Breast epithelium (tissue), 4 donors: ENCODE results near the gene CDKN1A. TPM values are rescaled to one million over a fixed set of nuclear protein-coding genes. Genes with fewer than 3 reads are reported as not detected.
"Not testable (repeated sequence)": the region's sequence is repeated elsewhere in the genome, so short reads cannot be mapped to it uniquely, and the experiment has no call there.

Experiments
- DNase-seq, 2 donors: peaks; one replicate each; pipeline ENCODE4 v3.0.0-alpha.2; 2019; ENCODE audit warnings: low spot score in 2 of 2
- H3K27ac ChIP-seq, 2 donors: fragments of 200-600 bp; sonication (generic) in 1 of 2; one replicate each; pipeline ENCODE4 v1.5.1; 2016 to 2019; ENCODE audit warnings: mild to moderate bottlenecking in 1 of 2
- H3K27me3 ChIP-seq, 2 donors: fragments of 200-600 bp; sonication (generic) in 1 of 2; one replicate each; pipeline versions ENCODE4 v1.5.1 to v1.6.0; 2017 to 2019; ENCODE audit warnings: control low read depth in 1 of 2, mild to moderate bottlenecking in 1 of 2
- H3K36me3 ChIP-seq: fragments of 200-600 bp; one replicate; pipeline ENCODE4 v1.5.1; 2019
- H3K4me1 ChIP-seq, 2 donors: fragments of 200-600 bp; sonication (generic); one replicate each; pipeline ENCODE4 v1.5.1; 2016 to 2019; ENCODE audit warnings: control low read depth in 1 of 2
- H3K4me3 ChIP-seq, 3 donors: fragments of 200-600 bp; sonication (generic); 1 replicate in 2 of 3; 2 replicates in 1 of 3; pipeline ENCODE4 v1.5.1; 2016 to 2019; ENCODE audit warnings: mild to moderate bottlenecking in 3 of 3, moderate library complexity in 2 of 3
- H3K9me3 ChIP-seq, 2 donors: fragments of 200-600 bp; sonication (generic) in 1 of 2; one replicate each; pipeline ENCODE4 v1.5.1; 2016 to 2019; ENCODE audit warnings: control low read depth in 1 of 2
- CTCF ChIP-seq, 3 donors: fragments of 450-650 bp; IDR thresholded peaks; one replicate each; pipeline ENCODE4 v1.5.1; 2016 to 2017; ENCODE audit warnings: antibody characterized with exemption in 3 of 3, mild to moderate bottlenecking in 3 of 3, moderate library complexity in 3 of 3
- POLR2A ChIP-seq: fragments of 450-650 bp; IDR thresholded peaks from one replicate; pipeline ENCODE4 v1.6.1; 2016; ENCODE audit warnings: antibody characterized with exemption, mild to moderate bottlenecking, moderate library complexity
- POLR2AphosphoS5 ChIP-seq, 3 donors: sonication (generic); formaldehyde crosslinking; IDR thresholded peaks; one replicate each; pipeline ENCODE4 v1.6.1; 2017; ENCODE audit warnings: antibody characterized with exemption in 3 of 3
- intact Hi-C: fragments of 100-400 bp; cut with DNase I; formaldehyde crosslinking; loops from one replicate; pipeline ENCODE4 v1.15.1; 2023; ENCODE audit warnings: low total_unique reads
- total RNA-seq, 3 donors: library from RNA; depleted of rRNA; stranded (reverse); fragments of >200 nt; gene quantifications; one replicate each; pipeline ENCODE4 v1.1.0, GENCODE V29; 2016

CDKN1A gene
- total RNA-seq, 3 donors from 2014 or later, result 125 to 144 (median 143) TPM

- H3K36me3 ChIP-seq, result no peaks in the 10 kb centered on the region
- intact Hi-C loops, result no loop called here
- H3K4me3 ChIP-seq, result no peak overlapping the region
- no peak for DNase-seq
- H3K27me3 ChIP-seq, result no peaks in the 10 kb centered on the region
- H3K27ac ChIP-seq, result peak overlapping the region in 1 of 2 donors; percentile 48
- TF ChIP-seq POLR2A (no peak), CTCF (IDR thresholded peaks at IDR 0.05) (no peak), POLR2AphosphoS5 (IDR thresholded peaks at IDR 0.05) (no peak)
- no peaks in the 10 kb centered on the region for H3K9me3 ChIP-seq
- no peaks in the 10 kb centered on the region for H3K4me1 ChIP-seq
These were observed 28.6 kb upstream of the CDKN1A start for GRCh38 chr6:36649701-36650484.

- DNase-seq, result no peak
- Histone ChIP-seq H3K27me3 (no peaks in the 10 kb centered on the region), H3K4me1 (no peaks in the 10 kb centered on the region), H3K4me3 (no peak overlapping the region), H3K27ac (no peak overlapping the region), H3K36me3 (no peaks in the 10 kb centered on the region), H3K9me3 (no peaks in the 10 kb centered on the region)
- intact Hi-C loops, result no loop called here
- TF ChIP-seq POLR2AphosphoS5 (IDR thresholded peaks at IDR 0.05) (no peak), CTCF (IDR thresholded peaks at IDR 0.05) (no peak), POLR2A (no peak)
These were observed 27.6 kb upstream of the CDKN1A start for GRCh38 chr6:36650848-36651478.

GRCh38 chr6:36651659-36652379 lies 26.7 kb upstream of the CDKN1A start:
- Histone ChIP-seq H3K4me1 (no peaks in the 10 kb centered on the region), H3K27ac (no peak overlapping the region), H3K36me3 (no peaks in the 10 kb centered on the region), H3K9me3 (no peaks in the 10 kb centered on the region), H3K4me3 (no peak overlapping the region), H3K27me3 (no peaks in the 10 kb centered on the region)
- intact Hi-C loops, result no loop called here
- no peak for DNase-seq
- TF ChIP-seq CTCF (IDR thresholded peaks at IDR 0.05) (no peak), POLR2A (no peak), POLR2AphosphoS5 (IDR thresholded peaks at IDR 0.05) (no peak)

GRCh38 chr6:36654469-36654868 lies 24.0 kb upstream of the CDKN1A start:
- H3K27ac ChIP-seq, H3K4me3 ChIP-seq, intact Hi-C loops, H3K9me3 ChIP-seq, DNase-seq, H3K36me3 ChIP-seq, H3K4me1 ChIP-seq, H3K27me3 ChIP-seq: not testable (repeated sequence)

- intact Hi-C loops, result no loop called here
- H3K4me1 ChIP-seq, result no peaks in the 10 kb centered on the region
- H3K27ac ChIP-seq, result no peak overlapping the region
- H3K4me3 ChIP-seq, result no peak overlapping the region
- H3K36me3 ChIP-seq, result no peaks in the 10 kb centered on the region
- no peaks in the 10 kb centered on the region for H3K9me3 ChIP-seq
- TF ChIP-seq POLR2AphosphoS5 (IDR thresholded peaks at IDR 0.05), result no peak
- TF ChIP-seq CTCF (IDR thresholded peaks at IDR 0.05), result no peak
- no peak for TF ChIP-seq POLR2A
- DNase-seq, result no peak
- H3K27me3 ChIP-seq, result no peaks in the 10 kb centered on the region
These were observed 23.3 kb upstream of the CDKN1A start for GRCh38 chr6:36655085-36655724.
